Choroid plexus epithelial cell (primary cell): ENCODE measurements around the gene DIDO1.

ENCODE experiments used
- DNase-seq: peaks from one replicate; pipeline ENCODE4 v3.0.0-alpha.2; 2010; ENCODE audit warnings: low read depth
- H3K4me3 ChIP-seq: 2 replicates; pipeline ENCODE4 v1.5.1; 2011; ENCODE audit warnings: low read depth, mild to moderate bottlenecking, control low read depth, low read length, moderate library complexity
- TF ChIP-seq, protein P1 (sequence below): conservative IDR thresholded peaks from 2 replicates; pipeline ENCODE4 v1.5.1; 2011; ENCODE audit warnings: low read depth, mild to moderate bottlenecking, control low read depth, inconsistent platforms, low read length, moderate library complexity

The DIDO1 gene

DNA sequence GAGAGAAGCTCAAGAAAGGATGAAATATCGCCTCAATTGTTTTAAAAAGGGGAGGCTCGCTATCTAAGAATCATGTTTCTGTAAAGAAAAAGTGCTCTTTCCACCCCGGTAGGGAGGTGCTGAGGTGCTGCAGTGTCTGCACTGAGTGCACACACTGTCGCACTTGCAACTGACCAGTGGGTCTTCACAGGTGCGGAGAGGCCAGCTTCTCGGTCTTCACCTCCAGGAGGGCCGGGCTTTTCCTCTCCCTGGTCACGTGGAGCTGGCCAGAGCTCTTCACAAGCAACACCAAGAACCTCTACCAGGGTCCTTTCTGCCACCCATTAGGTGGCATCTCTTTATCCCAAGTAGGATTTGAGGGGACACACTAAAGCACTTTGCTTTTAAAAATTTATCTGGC is 36.9 kb downstream of the DIDO1 start:
- DNase-seq = no peak
- TF ChIP-seq, protein P1, sequence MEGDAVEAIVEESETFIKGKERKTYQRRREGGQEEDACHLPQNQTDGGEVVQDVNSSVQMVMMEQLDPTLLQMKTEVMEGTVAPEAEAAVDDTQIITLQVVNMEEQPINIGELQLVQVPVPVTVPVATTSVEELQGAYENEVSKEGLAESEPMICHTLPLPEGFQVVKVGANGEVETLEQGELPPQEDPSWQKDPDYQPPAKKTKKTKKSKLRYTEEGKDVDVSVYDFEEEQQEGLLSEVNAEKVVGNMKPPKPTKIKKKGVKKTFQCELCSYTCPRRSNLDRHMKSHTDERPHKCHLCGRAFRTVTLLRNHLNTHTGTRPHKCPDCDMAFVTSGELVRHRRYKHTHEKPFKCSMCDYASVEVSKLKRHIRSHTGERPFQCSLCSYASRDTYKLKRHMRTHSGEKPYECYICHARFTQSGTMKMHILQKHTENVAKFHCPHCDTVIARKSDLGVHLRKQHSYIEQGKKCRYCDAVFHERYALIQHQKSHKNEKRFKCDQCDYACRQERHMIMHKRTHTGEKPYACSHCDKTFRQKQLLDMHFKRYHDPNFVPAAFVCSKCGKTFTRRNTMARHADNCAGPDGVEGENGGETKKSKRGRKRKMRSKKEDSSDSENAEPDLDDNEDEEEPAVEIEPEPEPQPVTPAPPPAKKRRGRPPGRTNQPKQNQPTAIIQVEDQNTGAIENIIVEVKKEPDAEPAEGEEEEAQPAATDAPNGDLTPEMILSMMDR = no peak

DNA sequence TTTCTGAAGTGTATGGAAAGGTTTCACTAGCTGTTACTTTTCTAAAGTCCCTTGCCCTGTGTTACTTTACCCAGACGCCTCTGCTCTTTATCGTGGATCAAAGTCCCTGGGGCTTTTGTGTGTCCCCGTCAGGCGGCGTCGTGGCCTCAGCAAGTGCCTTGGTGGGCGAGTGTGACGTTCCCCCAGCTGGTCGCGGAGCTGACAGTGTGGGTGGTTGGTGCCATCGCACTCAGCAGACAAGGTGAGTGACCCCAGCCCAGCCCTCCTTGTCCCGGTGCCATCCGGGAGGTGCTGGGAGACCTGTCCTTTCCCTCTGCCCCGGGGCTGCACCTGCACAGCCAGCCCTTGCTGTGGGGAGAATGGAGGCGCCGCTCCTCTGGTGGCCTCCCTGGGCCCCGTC is 37.4 kb downstream of the DIDO1 start:
- TF ChIP-seq, protein P1 = no peak
- no peak overlapping the region for H3K4me3 ChIP-seq
- no peak for DNase-seq

More for the DNA sequence above, 36.9 kb downstream of the DIDO1 start:
- no peak overlapping the region for H3K4me3 ChIP-seq

DNA sequence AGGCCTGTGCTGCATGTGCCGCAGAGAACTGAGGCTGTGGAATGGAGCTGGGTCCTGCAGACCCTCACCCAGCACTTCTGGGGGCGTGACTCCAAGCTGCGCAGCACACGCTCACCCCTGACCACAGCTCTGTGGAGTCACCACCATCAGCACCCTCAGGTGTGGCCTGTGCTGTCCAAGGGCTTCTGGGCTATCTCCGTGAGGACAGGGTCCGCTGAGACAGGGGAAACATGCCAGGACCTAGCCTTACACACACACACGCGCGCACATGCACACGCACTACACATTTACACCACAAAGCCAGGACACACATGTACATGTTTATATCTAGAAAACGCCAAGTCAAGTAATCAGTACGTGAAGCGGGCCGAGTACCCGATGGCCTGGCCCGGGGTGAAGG is 37.9 kb downstream of the DIDO1 start:
- H3K4me3 ChIP-seq = no peak overlapping the region
- TF ChIP-seq, protein P1 = no peak
- DNase-seq = no peak

DNA sequence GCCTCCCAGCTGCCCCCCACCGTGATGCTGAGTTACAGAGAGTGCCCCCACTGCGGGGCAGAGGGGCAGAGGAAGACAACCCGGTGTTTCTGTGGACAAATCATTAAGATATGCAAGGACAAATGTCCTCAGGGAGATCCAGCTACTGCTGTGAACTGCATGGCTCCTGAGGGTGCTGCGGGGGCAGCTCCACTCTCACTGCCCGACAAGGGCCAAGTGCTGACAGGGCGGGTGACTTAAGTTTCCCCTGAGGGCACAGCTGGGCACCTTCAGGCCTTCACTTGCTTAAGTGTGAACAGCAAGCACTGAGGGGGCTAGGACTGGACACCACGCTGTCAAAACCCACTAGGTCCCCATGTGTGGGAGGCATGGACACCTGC is 38.5 kb downstream of the DIDO1 start:
- no peak overlapping the region for H3K4me3 ChIP-seq
- DNase-seq = no peak
- TF ChIP-seq, protein P1 = no peak

DNA sequence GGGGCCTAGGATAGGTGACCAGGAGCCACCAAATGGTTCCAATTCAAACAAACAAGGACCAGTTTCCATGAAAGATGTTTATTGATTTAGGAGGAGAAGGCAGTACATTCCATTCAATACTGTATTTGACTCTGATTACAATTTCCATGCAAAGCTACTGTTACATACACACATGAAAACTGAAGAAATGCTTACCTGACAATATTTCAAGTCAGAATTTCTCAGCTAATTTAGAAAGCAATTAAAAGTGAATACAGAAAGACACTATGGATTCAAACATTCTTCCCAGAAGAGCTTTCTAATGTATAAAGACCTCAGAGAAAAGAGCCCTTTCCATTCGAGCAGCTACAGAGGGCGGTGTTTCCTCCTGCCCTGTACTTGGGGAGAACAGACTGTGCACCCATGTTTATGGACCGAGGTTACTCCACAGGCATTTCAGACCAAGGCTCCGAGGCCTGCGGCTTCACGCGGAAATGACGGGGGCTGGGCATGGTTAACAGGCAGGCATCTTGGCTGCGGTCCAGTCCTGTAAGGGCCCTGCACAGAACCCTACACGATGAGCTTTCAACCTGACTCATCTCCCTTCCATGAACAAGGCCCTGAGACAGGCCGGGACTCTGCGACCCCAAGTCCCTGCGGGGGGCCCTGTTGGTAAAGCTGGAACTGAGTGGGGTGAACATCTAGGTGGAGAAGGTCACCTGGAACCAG is 39.0 kb downstream of the DIDO1 start:
- DNase-seq = peak; percentile 98
- TF ChIP-seq, protein P1 = peak; percentile 61
- H3K4me3 ChIP-seq = no peak overlapping the region

DNA sequence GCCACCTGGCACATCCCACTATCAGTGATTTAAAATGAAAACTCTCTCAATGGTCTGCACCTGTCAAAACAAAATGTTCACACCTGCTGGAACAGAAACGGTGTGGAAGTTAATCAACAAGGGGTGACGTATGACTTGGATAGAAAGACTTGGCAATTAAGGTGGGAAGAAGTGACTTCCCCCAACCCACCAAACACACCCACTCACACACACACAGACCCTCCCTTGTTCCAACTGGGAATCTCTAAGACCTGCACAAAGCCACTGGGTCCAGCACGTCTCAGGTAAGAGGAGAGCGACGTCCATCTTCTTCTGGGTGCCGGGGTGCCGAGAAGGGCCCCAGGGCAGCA is 39.6 kb downstream of the DIDO1 start:
- no peak overlapping the region for H3K4me3 ChIP-seq
- TF ChIP-seq, protein P1 = no peak
- no peak for DNase-seq
